Right lobe of liver (tissue), 6 donors: ENCODE data around the gene FOXN4. TPM values are rescaled to one million over a fixed set of nuclear protein-coding genes. Genes with fewer than 3 reads are reported as not detected.
A peak's percentile ranks its signal among the peaks of the same experiment; 100 is the strongest.

Experiments
- ATAC-seq, 4 donors: fragments of 200-7000 bp; cut with Tn5 transposase; one replicate each; pipeline ENCODE4 v1.9.1; 2020; ENCODE audit warnings: mild to moderate bottlenecking in 4 of 4, moderate library complexity in 4 of 4
- DNase-seq, 3 donors: peaks; one replicate each; pipeline ENCODE4 v3.0.0-alpha.2; 2020
- H3K27ac ChIP-seq, 3 donors: fragments of 200-600 bp; one replicate each; pipeline ENCODE4 v1.8.0; 2022
- H3K27me3 ChIP-seq, 2 donors: fragments of 200-600 bp; one replicate each; pipeline ENCODE4 v1.8.0; 2022
- H3K36me3 ChIP-seq, 4 donors: fragments of 200-600 bp; sonication (generic) in 1 of 4; one replicate each; pipeline versions ENCODE4 v1.5.1 to v1.8.0; 2017 to 2022; ENCODE audit warnings: control low read depth in 1 of 4
- H3K4me1 ChIP-seq, 4 donors: fragments of 200-600 bp; sonication (generic) in 1 of 4; one replicate each; pipeline versions ENCODE4 v1.5.1 to v1.8.0; 2017 to 2022; ENCODE audit warnings: control low read depth in 1 of 4
- H3K4me3 ChIP-seq, 3 donors: fragments of 200-600 bp; one replicate each; pipeline ENCODE4 v1.8.0; 2022
- H3K9me3 ChIP-seq, 4 donors: fragments of 200-600 bp; sonication (generic) in 1 of 4; one replicate each; pipeline versions ENCODE4 v1.5.1 to v1.8.0; 2017 to 2022; ENCODE audit warnings: control low read depth in 1 of 4
- CTCF ChIP-seq, 4 donors: fragments of 200-600 bp in 3 of 4; fragments of 450-650 bp in 1 of 4; IDR thresholded peaks; one replicate each; pipeline versions ENCODE4 v1.5.1 to v1.8.0; 2016 to 2022; ENCODE audit warnings: antibody characterized with exemption in 4 of 4, mild to moderate bottlenecking in 2 of 4
- POLR2A ChIP-seq: fragments of 450-650 bp; IDR thresholded peaks from one replicate; pipeline ENCODE4 v1.6.1; 2017; ENCODE audit warnings: antibody characterized with exemption, mild to moderate bottlenecking
- WGBS: methylation state at CpG from one replicate; pipeline ENCODE4 v1.1.6; 2018; ENCODE audit warnings: low coverage, low lambda C conversion rate; ENCODE audit not compliant: insufficient coverage; ENCODE audit errors: missing lambda C conversion rate; 5-methylcytosine and 5-hydroxymethylcytosine counted together
- intact Hi-C, 2 donors: fragments of 100-400 bp; cut with DNase I; formaldehyde crosslinking; loops; one replicate each; pipeline versions ENCODE4 v1.11.2 to v1.14.1; 2022
- total RNA-seq, 6 experiments: library from RNA; depleted of rRNA in 2 of 6; stranded (reverse); fragments of >200 nt in 2 of 6; fragmentation: NEBNext Ultra II Directional in 3 of 6; extraction: Animal tissue kit (Norgen Biotek cat#: 25700) in 3 of 6; gene quantifications; one replicate each; pipeline versions ENCODE4 v1.1.0 to v1.2.4, GENCODE V29; 2016 to 2023
- donor health status: DM: no; HTN: yes; CAD: no.
- donor health status: DM: no; HTN: no; CAD: no.
- donor health status: DM: no; HTN: no; CAD: no.
- donor health status: DM: no; HTN: yes; CAD: no.
- donor health status: DM: no; HTN: yes; CAD: no.

FOXN4 gene
- total RNA-seq, 6 experiments from 2014 or later = 0.06 to 0.86 (median 0.15) TPM; not detected in 2

- 85% methylated on average over 4 of the region's 6 CpGs for WGBS
- TF ChIP-seq POLR2A = no peak
- TF ChIP-seq CTCF (IDR thresholded peaks at IDR 0.05) = no peak
- DNase-seq (no peak), ATAC-seq (no peak)
- Histone ChIP-seq H3K9me3 (no peaks in the 10 kb centered on the region), H3K4me1 (no peaks in the 10 kb centered on the region), H3K27ac (no peak overlapping the region), H3K4me3 (no peak overlapping the region), H3K27me3 (no peaks in the 10 kb centered on the region), H3K36me3 (no peaks in the 10 kb centered on the region)
- intact Hi-C loops = no loop called here
Measured at GRCh38 chr12:109289551-109289950, 19.5 kb downstream of the FOXN4 start.

GRCh38 chr12:109289004-109289403 is 20.1 kb downstream of the FOXN4 start:
- TF ChIP-seq POLR2A (no peak), CTCF (IDR thresholded peaks at IDR 0.05) (no peak)
- Histone ChIP-seq H3K36me3 (no peaks in the 10 kb centered on the region), H3K4me3 (no peak overlapping the region), H3K27ac (no peak overlapping the region), H3K27me3 (no peaks in the 10 kb centered on the region), H3K4me1 (no peaks in the 10 kb centered on the region), H3K9me3 (no peaks in the 10 kb centered on the region)
- WGBS = 55% methylated on average over 4 of the region's 4 CpGs
- peak in 1 of 3 donors; percentile 36 for DNase-seq
- intact Hi-C loops = no loop called here
- peak in 1 of 4 donors; percentile 66 for ATAC-seq

- no peak overlapping the region for H3K4me3 ChIP-seq
- no peaks in the 10 kb centered on the region for H3K36me3 ChIP-seq
- no peak for DNase-seq
- ATAC-seq = no peak
- no peaks in the 10 kb centered on the region for H3K27me3 ChIP-seq
- no peak for TF ChIP-seq POLR2A
- intact Hi-C loops = no loop called here
- WGBS = 38% methylated on average over 1 of the region's 1 CpG
- no peak overlapping the region for H3K27ac ChIP-seq
- H3K9me3 ChIP-seq = no peaks in the 10 kb centered on the region
- H3K4me1 ChIP-seq = no peaks in the 10 kb centered on the region
Measured at GRCh38 chr12:109288571-109288970, 20.5 kb downstream of the FOXN4 start.

- no peaks in the 10 kb centered on the region for H3K27me3 ChIP-seq
Measured at GRCh38 chr12:109287811-109288469, 21.1 kb downstream of the FOXN4 start.

More at GRCh38 chr12:109287811-109288469, 21.1 kb downstream of the FOXN4 start:
- TF ChIP-seq CTCF (IDR thresholded peaks at IDR 0.05) (no peak), POLR2A (no peak)
- Histone ChIP-seq H3K27ac (no peak overlapping the region), H3K36me3 (no peaks in the 10 kb centered on the region), H3K9me3 (no peaks in the 10 kb centered on the region), H3K4me1 (no peaks in the 10 kb centered on the region), H3K4me3 (no peak overlapping the region)
- ATAC-seq = no peak
- peak in 2 of 3 donors; percentile 12 to 48 for DNase-seq
- intact Hi-C loops = no loop called here
- no CpG with 5 or more reads among the region's 16 CpGs for WGBS
